Eye (tissue), 1 donor: Measurements from ENCODE around the gene LEKR1.
A peak's percentile ranks its signal among the peaks of the same experiment; 100 is the strongest.
"Not testable (repeated sequence)": the region's sequence is repeated elsewhere in the genome, so short reads cannot be mapped to it uniquely, and the experiment has no call there.

Source experiments
- DNase-seq: peaks from one replicate; pipeline ENCODE4 v3.0.0-alpha.2; 2015

Gene LEKR1

GRCh38 chr3:156838035-156838434 lies 11.9 kb downstream of the LEKR1 start:
- DNase-seq, result no peak

GRCh38 chr3:156840826-156841689 lies 14.9 kb downstream of the LEKR1 start:
- no peak for DNase-seq

- DNase-seq, result no peak
These were observed 17.1 kb downstream of the LEKR1 start for GRCh38 chr3:156843071-156843808.

- no peak for DNase-seq
These were observed 21.7 kb downstream of the LEKR1 start for GRCh38 chr3:156847752-156848448.

GRCh38 chr3:156859578-156859977 lies 33.4 kb downstream of the LEKR1 start:
- DNase-seq, result no peak

GRCh38 chr3:156860873-156861272 lies 34.7 kb downstream of the LEKR1 start:
- no peak for DNase-seq

- DNase-seq, result no peak
These were observed 36.2 kb downstream of the LEKR1 start for GRCh38 chr3:156862338-156862737.

- DNase-seq, result no peak
These were observed 39.6 kb downstream of the LEKR1 start for GRCh38 chr3:156865732-156866131.

GRCh38 chr3:156867174-156867573 lies 41.0 kb downstream of the LEKR1 start:
- DNase-seq, result no peak

GRCh38 chr3:156867920-156868319 lies 41.8 kb downstream of the LEKR1 start:
- no peak for DNase-seq

- no peak for DNase-seq
These were observed 47.8 kb downstream of the LEKR1 start for GRCh38 chr3:156873906-156874305.

GRCh38 chr3:156879491-156879890 lies 53.3 kb downstream of the LEKR1 start:
- DNase-seq, result not testable (repeated sequence)

- DNase-seq, result no peak
These were observed 59.6 kb downstream of the LEKR1 start for GRCh38 chr3:156885761-156886160.

GRCh38 chr3:156888176-156888575 lies 62.0 kb downstream of the LEKR1 start:
- peak; percentile 10 for DNase-seq

GRCh38 chr3:156888576-156888975 lies 62.4 kb downstream of the LEKR1 start:
- DNase-seq, result no peak

- no peak for DNase-seq
These were observed 66.5 kb downstream of the LEKR1 start for GRCh38 chr3:156892701-156893100.

- not testable (repeated sequence) for DNase-seq
These were observed 69.2 kb downstream of the LEKR1 start for GRCh38 chr3:156895374-156895773.

GRCh38 chr3:156897851-156898250 lies 71.7 kb downstream of the LEKR1 start:
- not testable (repeated sequence) for DNase-seq

GRCh38 chr3:156898296-156898880 lies 72.2 kb downstream of the LEKR1 start:
- DNase-seq, result no peak

- DNase-seq, result no peak
These were observed 73.8 kb downstream of the LEKR1 start for GRCh38 chr3:156899951-156900350.

GRCh38 chr3:156902916-156903315 lies 76.8 kb downstream of the LEKR1 start:
- no peak for DNase-seq

- no peak for DNase-seq
These were observed 80.1 kb downstream of the LEKR1 start for GRCh38 chr3:156906275-156906674.

GRCh38 chr3:156908398-156908797 lies 82.2 kb downstream of the LEKR1 start:
- DNase-seq, result no peak
